Trophoblast cell (in vitro differentiated cells and primary cell): Measurements from ENCODE around the gene ANK2.

Experiments used
- DNase-seq, 2 donors: peaks; one replicate each; pipeline ENCODE4 v3.0.0-alpha.2; 2016
- H2AFZ ChIP-seq: 2 replicates; pipeline ENCODE4 v1.6.1; 2013; ENCODE audit warnings: low read length, moderate library complexity, mild to moderate bottlenecking; ENCODE audit not compliant: insufficient read depth, poor library complexity
- H2AK5ac ChIP-seq: 2 replicates; pipeline ENCODE4 v1.6.1; 2013; ENCODE audit warnings: mild to moderate bottlenecking, low read length
- H2BK120ac ChIP-seq: 2 replicates; pipeline ENCODE4 v1.6.1; 2013; ENCODE audit warnings: low read length, mild to moderate bottlenecking, moderate library complexity; ENCODE audit not compliant: insufficient read depth, poor library complexity
- H2BK12ac ChIP-seq: 2 replicates; pipeline ENCODE4 v1.6.1; 2013; ENCODE audit warnings: mild to moderate bottlenecking, low read length, moderate library complexity
- H2BK5ac ChIP-seq: 2 replicates; pipeline ENCODE4 v1.6.1; 2013; ENCODE audit warnings: low read length, low read depth, moderate library complexity, mild to moderate bottlenecking; ENCODE audit not compliant: poor library complexity
- H3K14ac ChIP-seq: 2 replicates; pipeline ENCODE4 v1.6.1; 2013; ENCODE audit warnings: mild to moderate bottlenecking, low read length
- H3K18ac ChIP-seq: 2 replicates; pipeline ENCODE4 v1.6.1; 2013; ENCODE audit warnings: mild to moderate bottlenecking, low read length
- H3K23ac ChIP-seq: 2 replicates; pipeline ENCODE4 v1.6.1; 2013; ENCODE audit warnings: low read length
- H3K27ac ChIP-seq: 2 replicates; pipeline ENCODE4 v1.5.1; 2013; ENCODE audit warnings: low read depth, mild to moderate bottlenecking, inconsistent platforms, low read length, moderate library complexity
- H3K27me3 ChIP-seq: 2 replicates; pipeline ENCODE4 v1.6.1; 2013; ENCODE audit warnings: inconsistent platforms, mild to moderate bottlenecking, low read length, moderate library complexity; ENCODE audit not compliant: insufficient read depth
- H3K36me3 ChIP-seq, 2 experiments: 1 replicate in 1 of 2; 2 replicates in 1 of 2; pipeline ENCODE4 v1.6.1; 2013; ENCODE audit warnings: low read length in 2 of 2, mild to moderate bottlenecking in 2 of 2, moderate library complexity in 1 of 2; ENCODE audit not compliant: insufficient read depth in 2 of 2, control insufficient read depth in 1 of 2
- H3K4ac ChIP-seq: 2 replicates; pipeline ENCODE4 v1.6.1; 2013; ENCODE audit warnings: low read depth, mild to moderate bottlenecking, low read length, moderate library complexity
- H3K4me1 ChIP-seq, 2 experiments: 1 replicate in 1 of 2; 2 replicates in 1 of 2; pipeline ENCODE4 v1.6.1; 2013; ENCODE audit warnings: low read length in 2 of 2, mild to moderate bottlenecking in 2 of 2, moderate library complexity in 1 of 2; ENCODE audit not compliant: insufficient read depth in 2 of 2, control insufficient read depth in 1 of 2
- H3K4me2 ChIP-seq: 2 replicates; pipeline ENCODE4 v1.6.1; 2013; ENCODE audit warnings: inconsistent platforms, mild to moderate bottlenecking, low read length, moderate library complexity
- H3K4me3 ChIP-seq: 2 replicates; pipeline ENCODE4 v1.5.1; 2013; ENCODE audit warnings: mild to moderate bottlenecking, low read depth, low read length, inconsistent platforms
- H3K79me1 ChIP-seq: one replicate; pipeline ENCODE4 v1.6.1; 2013; ENCODE audit warnings: low read length
- H3K79me2 ChIP-seq: 2 replicates; pipeline ENCODE4 v1.6.1; 2013; ENCODE audit warnings: low read length, mild to moderate bottlenecking; ENCODE audit not compliant: control insufficient read depth, insufficient read depth, poor library complexity
- H3K9ac ChIP-seq: 2 replicates; pipeline ENCODE4 v1.6.1; 2013; ENCODE audit warnings: mild to moderate bottlenecking, low read length
- H3K9me3 ChIP-seq: 2 replicates; pipeline ENCODE4 v1.6.1; 2013; ENCODE audit warnings: low read depth, mild to moderate bottlenecking, control low read depth, inconsistent platforms, low read length; ENCODE audit not compliant: insufficient read depth
- H4K12ac ChIP-seq: 2 replicates; pipeline ENCODE4 v1.6.1; 2013; ENCODE audit warnings: low read depth, mild to moderate bottlenecking, low read length, moderate library complexity
- H4K8ac ChIP-seq: 2 replicates; pipeline ENCODE4 v1.6.1; 2013; ENCODE audit warnings: low read depth, mild to moderate bottlenecking, low read length, moderate library complexity
- H4K91ac ChIP-seq: one replicate; pipeline ENCODE4 v1.6.1; 2013; ENCODE audit warnings: low read depth, mild to moderate bottlenecking, low read length, moderate library complexity
- WGBS: extraction: QIAGEN DNeasy Blood & Tissue Kit; methylation state at CpG from one replicate; pipeline ENCODE4 v1.1.7; 2013; ENCODE audit warnings: missing lambda C conversion rate; ENCODE audit not compliant: insufficient read length, insufficient coverage; ENCODE audit errors: extremely low coverage; 5-methylcytosine and 5-hydroxymethylcytosine counted together

The ANK2 gene

GRCh38 chr4:113187358-113187757 lies 137.9 kb downstream of the ANK2 start:
- Histone ChIP-seq H2AK5ac (no peak overlapping the region), H2BK12ac (no peak overlapping the region), H3K18ac (no peak overlapping the region), H2AFZ (no peak overlapping the region), H3K4ac (no peak overlapping the region), H3K14ac (no peak overlapping the region), H3K9ac (no peak overlapping the region), H3K27ac (no peak overlapping the region), H3K23ac (no peak overlapping the region), H4K91ac (no peak overlapping the region), H3K4me3 (no peak overlapping the region), H3K36me3 (no peaks in the 10 kb centered on the region), H3K27me3 (no peaks in the 10 kb centered on the region), H4K8ac (no peak overlapping the region), H3K79me2 (no peaks in the 10 kb centered on the region), H3K4me2 (no peak overlapping the region), H2BK5ac (no peak overlapping the region), H2BK120ac (no peak overlapping the region), H4K12ac (no peak overlapping the region), H3K9me3 (no peaks in the 10 kb centered on the region), H3K79me1 (no peaks in the 10 kb centered on the region), H3K4me1 (no peaks in the 10 kb centered on the region)
- no CpG with 5 or more reads among the region's 3 CpGs for WGBS
- DNase-seq, result no peak

DNA sequence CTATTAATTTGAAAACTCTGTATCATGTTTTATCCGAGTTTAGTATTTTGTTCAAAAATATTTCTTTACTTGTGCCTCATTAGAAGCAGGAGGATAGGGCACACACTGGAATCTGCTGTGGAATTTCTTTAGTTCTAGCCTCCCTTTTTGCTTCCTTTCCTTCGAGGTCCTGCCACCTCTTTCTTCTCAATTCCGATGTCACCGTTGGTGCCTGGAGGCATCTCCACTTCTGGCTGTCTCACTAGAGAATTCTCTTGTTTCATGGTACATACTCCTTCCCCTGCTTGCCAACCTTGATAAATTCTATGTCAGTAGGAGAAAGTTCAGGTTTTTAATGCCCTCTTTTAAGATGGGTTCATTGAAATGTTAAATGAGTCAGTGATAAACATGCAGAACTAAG lies 140.1 kb downstream of the ANK2 start:
- no peaks in the 10 kb centered on the region for H3K27me3 ChIP-seq
- no peaks in the 10 kb centered on the region for H3K4me1 ChIP-seq
- no peak overlapping the region for H3K4me3 ChIP-seq
- H3K79me1 ChIP-seq, result no peaks in the 10 kb centered on the region
- no peak overlapping the region for H2AK5ac ChIP-seq
- no peak overlapping the region for H4K8ac ChIP-seq
- no peak overlapping the region for H3K18ac ChIP-seq
- H3K4me2 ChIP-seq, result no peak overlapping the region
- no peak overlapping the region for H4K12ac ChIP-seq
- no peak overlapping the region for H3K14ac ChIP-seq
- no peak for DNase-seq
- H3K79me2 ChIP-seq, result no peaks in the 10 kb centered on the region
- H3K23ac ChIP-seq, result no peak overlapping the region
- no peak overlapping the region for H4K91ac ChIP-seq
- no peak overlapping the region for H2AFZ ChIP-seq
- H2BK5ac ChIP-seq, result no peak overlapping the region
- no peak overlapping the region for H3K4ac ChIP-seq
- H3K9me3 ChIP-seq, result no peaks in the 10 kb centered on the region
- H3K27ac ChIP-seq, result no peak overlapping the region
- H2BK12ac ChIP-seq, result no peak overlapping the region
- no peak overlapping the region for H3K9ac ChIP-seq
- no peak overlapping the region for H2BK120ac ChIP-seq
- WGBS, result no CpG with 5 or more reads among the region's 4 CpGs
- no peaks in the 10 kb centered on the region for H3K36me3 ChIP-seq

DNA sequence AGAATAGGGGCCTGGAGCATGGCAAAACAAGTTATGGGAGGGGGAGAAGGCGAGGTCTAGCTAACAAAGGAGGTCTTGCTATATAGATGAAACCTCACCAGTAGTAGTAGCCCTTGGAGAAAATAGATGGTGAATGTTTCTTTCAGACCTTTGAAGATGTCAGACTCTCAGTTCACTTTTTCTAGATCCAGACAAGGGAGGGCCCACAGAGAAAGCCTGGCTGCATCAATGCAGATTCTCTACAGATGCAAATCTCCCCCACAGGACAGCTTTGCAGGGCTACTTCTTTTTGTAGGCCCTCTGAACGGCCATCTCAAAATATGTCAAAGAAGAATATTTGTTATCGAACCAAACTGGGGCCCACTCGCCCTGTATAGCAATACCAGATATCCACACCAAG lies 159.7 kb downstream of the ANK2 start:
- DNase-seq, result no peak
- no peaks in the 10 kb centered on the region for H3K79me1 ChIP-seq
- no peak overlapping the region for H3K9ac ChIP-seq
- no peak overlapping the region for H3K14ac ChIP-seq
- no peaks in the 10 kb centered on the region for H3K9me3 ChIP-seq
- H3K36me3 ChIP-seq, result no peaks in the 10 kb centered on the region
- H3K27me3 ChIP-seq, result no peaks in the 10 kb centered on the region
- peak overlapping the region; percentile 68 for H4K12ac ChIP-seq
- H3K18ac ChIP-seq, result no peak overlapping the region
- H3K4me2 ChIP-seq, result no peak overlapping the region
- no peak overlapping the region for H3K4me3 ChIP-seq
- H2BK5ac ChIP-seq, result no peak overlapping the region
- no CpG with 5 or more reads among the region's 4 CpGs for WGBS
- H2BK120ac ChIP-seq, result no peak overlapping the region
- no peak overlapping the region for H3K23ac ChIP-seq
- H3K27ac ChIP-seq, result no peak overlapping the region
- no peak overlapping the region for H3K4ac ChIP-seq
- peak overlapping the region; percentile 9 for H2AFZ ChIP-seq
- H3K79me2 ChIP-seq, result no peaks in the 10 kb centered on the region
- peaks cover 0 to 4% of the 10 kb centered on the region in 2 experiments for H3K4me1 ChIP-seq
- no peak overlapping the region for H4K8ac ChIP-seq
- no peak overlapping the region for H4K91ac ChIP-seq
- H2BK12ac ChIP-seq, result no peak overlapping the region
- no peak overlapping the region for H2AK5ac ChIP-seq

DNA sequence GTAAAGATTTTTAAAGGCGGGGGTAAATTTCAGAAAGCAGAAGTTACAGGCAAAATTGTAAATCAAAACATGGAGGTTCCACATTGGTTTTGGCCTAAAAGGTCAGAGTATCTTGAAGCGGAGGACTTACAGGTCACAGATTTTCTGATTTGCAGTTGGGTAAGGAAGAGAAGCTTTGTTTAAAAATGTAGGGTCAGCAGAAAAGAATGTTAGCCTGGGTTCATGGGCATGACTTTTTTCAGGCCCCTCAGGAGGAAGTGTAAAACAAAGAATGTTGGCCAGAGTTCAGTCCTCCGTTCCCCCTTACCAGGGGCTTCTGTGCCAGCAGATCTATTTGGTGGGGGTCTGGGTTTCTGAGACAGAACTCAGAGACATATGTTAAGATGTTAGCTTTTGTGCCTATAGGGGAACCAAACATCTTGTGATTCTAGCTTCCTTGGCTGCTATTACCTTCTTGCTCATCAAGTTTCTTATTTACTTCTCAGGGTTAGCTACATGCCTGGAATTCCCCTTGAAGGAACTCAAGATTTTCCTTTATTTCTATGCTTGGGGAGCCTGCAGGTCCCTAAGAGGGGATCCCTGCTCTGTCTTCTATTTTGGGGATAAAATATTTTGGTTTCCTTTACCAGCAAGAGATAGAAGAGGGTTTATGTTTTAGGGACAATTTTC lies 160.3 kb downstream of the ANK2 start:
- H2AK5ac ChIP-seq, result no peak overlapping the region
- no peaks in the 10 kb centered on the region for H3K9me3 ChIP-seq
- no peak overlapping the region for H3K27ac ChIP-seq
- H3K27me3 ChIP-seq, result no peaks in the 10 kb centered on the region
- H4K8ac ChIP-seq, result no peak overlapping the region
- H3K18ac ChIP-seq, result no peak overlapping the region
- H2BK12ac ChIP-seq, result no peak overlapping the region
- no peaks in the 10 kb centered on the region for H3K79me1 ChIP-seq
- peaks cover 0 to 4% of the 10 kb centered on the region in 2 experiments for H3K4me1 ChIP-seq
- no peak overlapping the region for H3K14ac ChIP-seq
- no peak for DNase-seq
- H2BK120ac ChIP-seq, result no peak overlapping the region
- no peak overlapping the region for H3K4me2 ChIP-seq
- no peak overlapping the region for H3K4ac ChIP-seq
- H3K23ac ChIP-seq, result no peak overlapping the region
- WGBS, result no CpG with 5 or more reads among the region's 3 CpGs
- H3K9ac ChIP-seq, result no peak overlapping the region
- H3K4me3 ChIP-seq, result no peak overlapping the region
- H2BK5ac ChIP-seq, result no peak overlapping the region
- H4K91ac ChIP-seq, result no peak overlapping the region
- no peaks in the 10 kb centered on the region for H3K36me3 ChIP-seq
- peak overlapping the region; percentile 25 for H2AFZ ChIP-seq
- peak overlapping the region; percentile 68 for H4K12ac ChIP-seq
- no peaks in the 10 kb centered on the region for H3K79me2 ChIP-seq
